Effector memory CD4-positive, alpha-beta T cell (primary cell): Measurements from ENCODE around the gene PSD.

Experiments
- DNase-seq, 3 donors: peaks; one replicate each; pipeline ENCODE4 v3.0.0-alpha.2; 2020
- H3K27ac ChIP-seq: 2 replicates; pipeline ENCODE4 v1.7.0; 2013; ENCODE audit warnings: mild to moderate bottlenecking, low read length, moderate library complexity; ENCODE audit not compliant: insufficient read depth, poor library complexity, severe bottlenecking
- H3K27me3 ChIP-seq: replicated peaks from 2 replicates; pipeline ENCODE4 v1.7.0; 2013; ENCODE audit warnings: mild to moderate bottlenecking, low read length; ENCODE audit not compliant: insufficient read depth, control insufficient read depth, poor library complexity, severe bottlenecking
- H3K36me3 ChIP-seq: 2 replicates; pipeline ENCODE4 v1.7.0; 2013; ENCODE audit warnings: mild to moderate bottlenecking, low read length, moderate library complexity; ENCODE audit not compliant: control insufficient read depth, insufficient read depth
- H3K4me1 ChIP-seq: 2 replicates; pipeline ENCODE4 v1.7.0; 2013; ENCODE audit warnings: low read length, mild to moderate bottlenecking; ENCODE audit not compliant: control insufficient read depth, insufficient read depth, poor library complexity, severe bottlenecking
- H3K4me3 ChIP-seq: 2 replicates; pipeline ENCODE4 v1.7.0; 2013; ENCODE audit warnings: low read length, low read depth, mild to moderate bottlenecking; ENCODE audit not compliant: insufficient read depth, poor library complexity, severe bottlenecking
- H3K9me3 ChIP-seq: 2 replicates; pipeline ENCODE4 v1.7.0; 2013; ENCODE audit warnings: mild to moderate bottlenecking, low read length, moderate library complexity; ENCODE audit not compliant: control insufficient read depth

The PSD gene

DNA sequence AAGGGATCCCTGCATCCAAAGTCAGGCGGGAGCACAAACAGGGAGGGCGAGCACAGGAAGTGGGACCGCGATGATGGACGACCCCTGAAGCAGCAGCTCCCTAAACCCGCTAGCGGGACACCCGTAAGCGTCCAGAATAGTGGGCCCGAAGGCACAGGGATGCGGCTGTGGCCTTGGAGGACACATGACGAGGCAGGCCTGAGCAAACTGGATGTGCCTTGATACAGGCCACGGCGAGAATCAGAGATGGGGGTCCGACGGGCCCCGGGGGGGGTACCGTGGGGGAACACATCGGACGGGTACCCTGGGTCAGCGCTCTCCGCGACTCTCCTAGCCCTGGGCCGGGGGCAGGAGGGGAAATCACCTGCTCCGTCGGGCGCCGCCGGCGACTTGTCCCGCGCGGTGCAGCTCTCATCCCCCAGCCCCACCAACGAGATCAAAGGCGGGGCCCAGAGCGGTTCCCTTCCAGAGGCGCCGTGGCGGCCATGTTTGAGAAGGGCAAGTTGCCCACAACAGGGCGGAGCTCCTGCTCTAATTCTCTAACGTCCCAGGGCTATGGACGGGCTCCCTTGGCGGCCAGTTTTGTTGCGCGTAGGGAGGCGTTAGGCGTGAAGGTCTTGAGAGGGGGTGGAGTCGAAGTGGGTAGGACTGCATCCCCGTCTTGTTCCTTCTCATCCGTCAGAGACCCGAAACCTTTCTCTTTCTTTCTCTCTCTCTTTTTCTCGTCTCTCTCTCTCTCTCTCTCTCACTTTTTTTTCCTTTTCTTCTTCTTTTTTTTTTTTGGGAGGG is 13.8 kb upstream of the PSD start, which contains the start of gene CUEDC2:
TSS of gene CUEDC2 (minus strand) at position 413 of the 789 bp plus-strand sequence. CDS start 7,386 bp downstream, outside the sequence.
- Histone ChIP-seq H3K27ac (peak within 1 kb of the TSS; percentile 75), H3K27me3 (no peaks in the 10 kb centered on the region), H3K4me1 (peaks cover 44% of the 10 kb centered on the region), H3K36me3 (no peaks in the 10 kb centered on the region), H3K4me3 (peak within 1 kb of the TSS; percentile 95), H3K9me3 (no peaks in the 10 kb centered on the region)
- DNase-seq: peak; percentile 88 to 93 (median 93)

DNA sequence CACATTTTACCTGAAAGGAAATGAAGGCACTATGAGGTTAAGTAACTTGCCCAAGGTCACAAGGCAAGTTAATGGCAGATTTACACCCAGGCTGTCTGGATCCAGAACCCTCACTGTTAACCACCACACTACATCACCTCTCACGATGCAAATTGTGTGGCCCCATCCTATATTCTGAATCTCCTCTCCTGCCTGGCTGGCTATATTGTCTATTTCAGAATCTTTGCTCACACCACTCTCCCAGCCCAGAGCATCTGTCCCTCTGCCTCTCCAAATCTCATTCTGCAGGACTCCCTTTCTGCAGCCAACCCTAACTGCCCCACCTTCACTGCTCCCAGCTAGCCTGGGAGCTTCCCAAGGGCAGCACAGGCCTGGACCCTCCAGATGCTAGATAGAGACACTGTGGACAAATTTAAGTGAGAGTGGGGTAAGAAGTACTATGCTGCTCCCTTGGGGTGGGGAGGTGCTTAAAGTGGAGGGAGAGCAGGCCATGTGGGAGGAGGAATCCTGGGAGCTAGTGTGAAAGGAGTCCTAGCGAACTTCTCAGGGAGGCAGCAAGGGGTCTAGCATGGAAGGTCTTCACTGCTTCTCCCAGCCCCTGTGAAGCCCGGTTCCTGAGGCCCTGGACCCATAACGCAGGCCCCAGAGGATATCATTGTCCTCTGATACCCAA is 13.0 kb upstream of the PSD start:
- no peak for DNase-seq
- Histone ChIP-seq H3K36me3 (no peaks in the 10 kb centered on the region), H3K4me3 (peak overlapping the region; percentile 95), H3K27me3 (no peaks in the 10 kb centered on the region), H3K9me3 (no peaks in the 10 kb centered on the region), H3K27ac (peak overlapping the region; percentile 75), H3K4me1 (peaks cover 39% of the 10 kb centered on the region)

DNA sequence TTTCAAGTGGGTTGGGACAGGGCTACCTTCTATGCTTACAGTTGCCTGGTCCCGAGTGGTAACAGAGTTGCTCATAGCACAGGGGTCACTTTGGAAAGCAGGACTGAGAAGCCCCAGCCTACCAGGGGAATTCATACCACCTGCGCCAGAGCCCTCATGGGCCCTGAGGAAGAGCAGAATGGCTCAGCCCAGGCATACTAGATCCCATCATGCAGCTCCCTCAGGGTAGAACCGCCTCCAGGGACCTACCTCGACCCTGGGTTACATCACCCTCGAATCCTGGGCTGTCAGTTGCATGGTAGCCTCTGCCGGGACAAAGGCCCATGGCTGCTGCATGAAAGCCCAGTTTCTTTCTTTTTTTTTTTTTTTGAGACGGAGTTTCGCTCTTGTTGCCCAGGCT is 10.9 kb upstream of the PSD start:
- no peak overlapping the region for H3K4me3 ChIP-seq
- no peaks in the 10 kb centered on the region for H3K9me3 ChIP-seq
- no peak overlapping the region for H3K27ac ChIP-seq
- H3K36me3 ChIP-seq: peaks cover 4% of the 10 kb centered on the region
- no peak for DNase-seq
- peaks cover 24% of the 10 kb centered on the region for H3K4me1 ChIP-seq
- no peaks in the 10 kb centered on the region for H3K27me3 ChIP-seq

DNA sequence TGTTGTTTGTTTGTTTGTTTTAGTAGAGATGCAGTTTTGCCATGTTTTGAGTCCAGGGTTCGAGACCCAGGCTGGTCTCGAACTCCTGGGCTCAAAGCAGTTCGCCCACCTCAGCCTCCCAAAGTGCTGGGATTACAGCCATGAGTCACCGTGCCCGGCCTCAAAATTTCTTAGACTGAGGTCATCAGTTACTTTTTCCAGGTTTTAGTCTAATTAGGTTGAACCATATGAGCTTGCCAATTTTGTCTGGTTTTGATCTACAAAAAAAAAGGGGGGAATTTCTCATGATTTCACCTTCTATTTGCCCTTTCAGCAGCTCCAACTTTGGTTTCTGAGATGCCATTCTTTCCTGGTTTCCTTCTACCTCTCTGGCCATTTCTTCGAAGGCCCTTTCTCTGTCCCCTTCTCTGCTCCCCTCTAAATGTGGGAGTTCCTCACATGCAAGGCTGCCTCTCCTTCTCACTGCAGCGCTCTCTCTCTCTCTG is 8.3 kb upstream of the PSD start:
- H3K9me3 ChIP-seq: no peaks in the 10 kb centered on the region
- H3K4me3 ChIP-seq: no peak overlapping the region
- H3K36me3 ChIP-seq: peaks cover 5% of the 10 kb centered on the region
- no peak overlapping the region for H3K27ac ChIP-seq
- peaks cover 22% of the 10 kb centered on the region for H3K4me1 ChIP-seq
- H3K27me3 ChIP-seq: no peaks in the 10 kb centered on the region
- no peak for DNase-seq

DNA sequence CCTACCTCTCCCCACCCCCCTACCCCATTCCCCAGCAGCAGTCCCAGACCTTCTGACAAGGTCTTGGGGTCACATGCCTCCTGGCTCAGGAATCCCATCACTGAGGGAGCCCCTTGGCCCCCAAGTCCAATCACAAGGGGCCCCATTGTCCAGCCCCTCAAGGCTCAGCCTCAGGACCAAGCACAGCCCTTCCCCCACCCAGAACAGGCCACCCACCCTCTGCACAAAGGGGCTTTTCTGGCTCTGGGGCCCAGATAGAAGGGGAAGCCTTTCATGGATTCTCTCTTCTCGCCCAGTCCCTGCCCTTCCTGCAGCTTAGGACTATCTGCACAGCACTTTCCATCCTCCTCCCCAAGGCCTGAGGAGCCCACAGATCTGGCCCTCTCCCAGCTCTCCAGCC is 6.9 kb upstream of the PSD start:
- no peaks in the 10 kb centered on the region for H3K27me3 ChIP-seq
- no peak for DNase-seq
- peaks cover 5% of the 10 kb centered on the region for H3K36me3 ChIP-seq
- no peak overlapping the region for H3K4me3 ChIP-seq
- H3K27ac ChIP-seq: no peak overlapping the region
- no peaks in the 10 kb centered on the region for H3K9me3 ChIP-seq
- H3K4me1 ChIP-seq: peaks cover 20% of the 10 kb centered on the region

DNA sequence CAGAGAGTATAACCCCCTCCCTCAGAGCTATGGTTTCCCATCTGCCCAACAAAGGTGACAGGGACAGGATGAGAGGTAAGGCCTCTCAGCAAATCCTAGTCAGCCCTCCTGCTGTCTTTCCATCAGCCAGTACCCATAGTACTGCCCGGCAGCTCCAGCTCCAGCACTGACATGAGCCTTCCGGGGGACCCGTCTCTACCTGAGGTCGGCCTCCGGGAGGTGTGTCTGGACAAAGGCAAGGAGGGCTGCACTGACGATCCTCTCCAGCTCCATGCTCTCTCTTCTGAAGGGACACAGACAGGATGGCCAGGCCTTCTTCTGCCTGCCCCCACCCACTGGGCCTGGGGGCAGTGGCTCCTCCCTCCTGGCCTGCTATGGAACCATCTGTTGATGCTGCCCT is 6.3 kb upstream of the PSD start:
- H3K27ac ChIP-seq: no peak overlapping the region
- no peaks in the 10 kb centered on the region for H3K27me3 ChIP-seq
- DNase-seq: no peak
- H3K36me3 ChIP-seq: peaks cover 5% of the 10 kb centered on the region
- peaks cover 26% of the 10 kb centered on the region for H3K4me1 ChIP-seq
- no peaks in the 10 kb centered on the region for H3K9me3 ChIP-seq
- no peak overlapping the region for H3K4me3 ChIP-seq

DNA sequence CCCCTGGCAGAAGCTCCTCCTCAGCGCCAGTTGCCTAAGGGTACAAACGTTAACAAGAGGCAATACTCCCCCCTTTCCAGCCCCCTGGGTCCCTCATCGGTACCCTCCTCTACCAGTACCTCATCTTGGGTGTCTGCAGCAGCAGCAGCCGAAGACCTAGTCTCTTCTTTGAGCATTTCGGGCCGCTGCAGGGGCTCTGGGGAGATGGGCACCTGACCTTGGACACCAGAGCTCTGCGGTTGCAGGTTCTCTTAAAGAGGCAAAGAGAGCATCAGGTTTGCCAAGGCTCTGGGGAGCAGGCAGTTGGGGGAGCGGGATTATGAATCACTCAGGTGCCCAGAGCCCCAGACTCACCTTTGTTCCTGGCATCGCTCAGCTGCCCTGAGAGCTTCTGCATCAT is 5.6 kb upstream of the PSD start:
- no peaks in the 10 kb centered on the region for H3K9me3 ChIP-seq
- no peak overlapping the region for H3K27ac ChIP-seq
- no peak for DNase-seq
- H3K36me3 ChIP-seq: peaks cover 5% of the 10 kb centered on the region
- peaks cover 33% of the 10 kb centered on the region for H3K4me1 ChIP-seq
- H3K4me3 ChIP-seq: no peak overlapping the region
- H3K27me3 ChIP-seq: peaks cover 3% of the 10 kb centered on the region

DNA sequence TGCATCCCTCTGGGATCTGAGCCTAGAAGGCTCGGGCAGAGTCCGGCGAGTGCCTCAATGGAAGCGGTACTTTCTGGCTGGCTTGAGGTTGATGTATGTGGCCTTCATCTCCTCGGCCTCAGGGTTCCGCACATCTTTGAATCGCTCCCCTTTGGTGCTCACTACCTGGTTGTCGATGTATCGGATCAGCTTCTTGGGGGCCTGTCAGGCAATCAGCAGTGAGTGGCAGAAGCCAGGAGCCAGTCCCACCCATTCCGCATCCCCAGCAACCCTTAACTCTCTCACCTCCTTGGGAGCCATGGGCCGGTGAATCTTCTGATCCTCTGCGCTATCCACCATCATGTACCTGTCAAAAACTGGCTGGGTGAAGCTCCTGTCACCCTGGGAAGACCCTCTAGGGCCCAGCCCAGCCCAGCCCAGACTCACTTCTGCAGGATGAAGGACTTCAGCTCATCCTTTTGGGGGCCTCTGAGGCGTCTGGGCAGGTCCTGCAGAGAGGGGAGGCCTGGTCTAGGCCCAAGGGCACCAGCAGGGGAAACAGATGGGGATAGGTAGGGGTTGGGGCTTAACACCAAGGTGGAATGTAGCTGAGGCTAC is 4.9 kb upstream of the PSD start:
- H3K4me3 ChIP-seq: no peak overlapping the region
- no peaks in the 10 kb centered on the region for H3K9me3 ChIP-seq
- H3K27ac ChIP-seq: no peak overlapping the region
- peaks cover 37% of the 10 kb centered on the region for H3K4me1 ChIP-seq
- H3K27me3 ChIP-seq: peaks cover 5% of the 10 kb centered on the region
- H3K36me3 ChIP-seq: peaks cover 5% of the 10 kb centered on the region
- no peak for DNase-seq

DNA sequence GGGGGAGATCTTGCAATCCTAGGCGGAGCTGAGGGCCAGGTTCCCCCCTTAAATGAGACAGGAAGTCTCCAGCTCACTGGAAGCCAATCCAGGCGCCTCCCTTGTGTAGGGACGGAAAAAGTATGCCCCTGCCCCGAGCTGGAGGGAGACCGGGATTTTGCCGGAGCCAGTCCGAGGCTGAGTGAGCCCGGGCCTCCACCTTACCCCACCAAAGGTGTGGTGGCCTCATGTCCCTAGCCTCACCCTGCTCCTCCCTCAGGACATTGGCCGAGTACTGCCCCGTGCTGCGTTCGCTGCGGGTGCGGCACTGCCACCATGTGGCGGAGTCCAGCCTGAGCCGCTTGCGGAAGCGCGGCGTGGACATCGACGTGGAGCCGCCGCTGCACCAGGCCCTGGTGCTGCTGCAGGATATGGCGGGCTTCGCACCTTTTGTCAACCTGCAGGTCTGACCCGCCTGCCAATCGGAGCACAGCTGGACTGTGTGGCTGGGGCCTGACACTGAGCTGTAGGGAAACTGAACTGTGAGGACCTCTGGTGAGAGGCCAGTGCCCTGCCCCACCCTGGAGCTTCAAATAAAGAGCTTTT is 4.1 kb upstream of the PSD start:
- H3K27ac ChIP-seq: peak overlapping the region; percentile 72
- H3K4me1 ChIP-seq: peaks cover 37% of the 10 kb centered on the region
- peak overlapping the region; percentile 88 for H3K4me3 ChIP-seq
- DNase-seq: no peak
- H3K36me3 ChIP-seq: peaks cover 5% of the 10 kb centered on the region
- peaks cover 5% of the 10 kb centered on the region for H3K27me3 ChIP-seq
- H3K9me3 ChIP-seq: no peaks in the 10 kb centered on the region
